ENCODE results near the gene BICDL1.

BICDL1 gene

GRCh38 chr12:120081641-120082040 is 92.6 kb downstream of the BICDL1 start:
- FAIRE-seq: no peak

GRCh38 chr12:120085920-120086645 is 97.0 kb downstream of the BICDL1 start:
- FAIRE-seq: no peak

GRCh38 chr12:120086801-120087621 is 98.0 kb downstream of the BICDL1 start:
- FAIRE-seq: peak; percentile 90

- FAIRE-seq: no peak
Measured at GRCh38 chr12:120089105-120089504, 100.1 kb downstream of the BICDL1 start.

GRCh38 chr12:120089796-120090195 is 100.8 kb downstream of the BICDL1 start:
- no peak for FAIRE-seq

GRCh38 chr12:120090206-120090605 is 101.2 kb downstream of the BICDL1 start:
- FAIRE-seq: no peak

- FAIRE-seq: no peak
Measured at GRCh38 chr12:120090626-120091295, 101.7 kb downstream of the BICDL1 start.

GRCh38 chr12:120091371-120092090 is 102.5 kb downstream of the BICDL1 start:
- no peak for FAIRE-seq

- FAIRE-seq: no peak
Measured at GRCh38 chr12:120092551-120093335, 103.7 kb downstream of the BICDL1 start.

GRCh38 chr12:120093336-120093591 is 104.2 kb downstream of the BICDL1 start:
- no peak for FAIRE-seq

- FAIRE-seq: no peak
Measured at GRCh38 chr12:120093592-120094355, 104.7 kb downstream of the BICDL1 start.

- no peak for FAIRE-seq
Measured at GRCh38 chr12:120094485-120094884, 105.4 kb downstream of the BICDL1 start.

- FAIRE-seq: no peak
Measured at GRCh38 chr12:120095331-120095730, 106.3 kb downstream of the BICDL1 start.

- no peak for FAIRE-seq
Measured at GRCh38 chr12:120095736-120096135, 106.7 kb downstream of the BICDL1 start.

- no peak for FAIRE-seq
Measured at GRCh38 chr12:120096671-120097202, 107.7 kb downstream of the BICDL1 start.

GRCh38 chr12:120098756-120099470 is 109.9 kb downstream of the BICDL1 start:
- no peak for FAIRE-seq

- no peak for FAIRE-seq
Measured at GRCh38 chr12:120099738-120100137, 110.7 kb downstream of the BICDL1 start.

GRCh38 chr12:120100630-120101029 is 111.6 kb downstream of the BICDL1 start:
- no peak for FAIRE-seq

GRCh38 chr12:120101182-120101581 is 112.1 kb downstream of the BICDL1 start:
- no peak for FAIRE-seq

- FAIRE-seq: no peak
Measured at GRCh38 chr12:120101617-120102016, 112.6 kb downstream of the BICDL1 start.
